Effector memory CD8-positive, alpha-beta T cell (primary cell): ENCODE results near the gene MCHR2.

ENCODE experiments used
- ATAC-seq: fragments of 150-1000 bp; cut with Tn5 transposase; replicated peaks from 2 replicates; pipeline ENCODE4 v1.10.0; 2021; ENCODE audit warnings: mild to moderate bottlenecking, moderate library complexity
- DNase-seq, 3 experiments: peaks; one replicate each; pipeline ENCODE4 v3.0.0; 2021
- H3K27ac Mint-ChIP-seq, 2 donors: one replicate each; pipeline ENCODE4 v1.8.0; 2022; ENCODE audit warnings: mild to moderate bottlenecking in 2 of 2, mixed read lengths in 2 of 2, moderate library complexity in 2 of 2
- H3K27me3 Mint-ChIP-seq, 2 donors: one replicate each; pipeline ENCODE4 v1.8.0; 2022; ENCODE audit warnings: mixed read lengths in 2 of 2
- H3K36me3 Mint-ChIP-seq: one replicate; pipeline ENCODE4 v1.8.0; 2022; ENCODE audit warnings: mild to moderate bottlenecking, moderate library complexity, mixed read lengths; ENCODE audit not compliant: insufficient read depth
- H3K4me1 Mint-ChIP-seq, 2 donors: one replicate each; pipeline ENCODE4 v1.8.0; 2022; ENCODE audit warnings: low read depth in 2 of 2, mixed read lengths in 2 of 2
- H3K4me3 Mint-ChIP-seq, 2 donors: one replicate each; pipeline ENCODE4 v1.8.0; 2022; ENCODE audit warnings: mild to moderate bottlenecking in 2 of 2, mixed read lengths in 2 of 2, moderate library complexity in 2 of 2
- H3K9me3 Mint-ChIP-seq, 2 donors: one replicate each; pipeline ENCODE4 v1.8.0; 2022; ENCODE audit warnings: mixed read lengths in 2 of 2

MCHR2 gene

GRCh38 chr6:99879431-99879830 lies 114.6 kb downstream of the MCHR2 start:
- no peak overlapping the region for H3K27ac Mint-ChIP-seq
- ATAC-seq (no peak), DNase-seq (no peak)
- peaks cover 2% of the 10 kb centered on the region for H3K36me3 Mint-ChIP-seq
- peaks cover 16 to 25% of the 10 kb centered on the region in 2 donors for H3K27me3 Mint-ChIP-seq
- no peaks in the 10 kb centered on the region for H3K9me3 Mint-ChIP-seq
- no peak overlapping the region for H3K4me3 Mint-ChIP-seq
- H3K4me1 Mint-ChIP-seq: no peaks in the 10 kb centered on the region

DNA sequence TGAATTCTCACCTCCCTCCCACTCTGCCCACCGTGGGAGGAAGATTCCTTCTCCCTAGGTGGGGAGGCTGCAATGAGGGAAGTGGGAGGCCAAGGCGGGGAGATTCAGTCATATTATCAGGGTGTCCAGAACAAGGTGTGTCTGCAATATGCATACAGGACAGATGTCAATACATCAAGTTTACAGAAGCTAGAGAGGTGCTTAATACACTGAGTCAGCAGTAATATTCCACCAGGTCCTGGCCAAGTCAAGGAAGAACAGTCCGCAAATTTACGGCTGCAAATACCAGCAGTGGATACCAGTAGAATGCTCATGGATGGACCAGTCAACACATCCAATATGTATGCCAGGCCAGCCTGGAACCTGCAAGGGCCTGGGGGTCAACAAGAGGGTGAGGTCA lies 119.0 kb downstream of the MCHR2 start:
- no peak overlapping the region for H3K27ac Mint-ChIP-seq
- peaks cover 32 to 33% of the 10 kb centered on the region in 2 donors for H3K27me3 Mint-ChIP-seq
- H3K9me3 Mint-ChIP-seq: no peaks in the 10 kb centered on the region
- H3K36me3 Mint-ChIP-seq: peaks cover 4% of the 10 kb centered on the region
- no peak for ATAC-seq
- no peak for DNase-seq
- no peaks in the 10 kb centered on the region for H3K4me1 Mint-ChIP-seq
- no peak overlapping the region for H3K4me3 Mint-ChIP-seq

- H3K27ac Mint-ChIP-seq: no peak overlapping the region
- H3K27me3 Mint-ChIP-seq: peaks cover 30 to 43% of the 10 kb centered on the region in 2 donors
- no peaks in the 10 kb centered on the region for H3K4me1 Mint-ChIP-seq
- H3K4me3 Mint-ChIP-seq: no peak overlapping the region
- H3K36me3 Mint-ChIP-seq: peaks cover 4% of the 10 kb centered on the region
- DNase-seq: no peak
- no peaks in the 10 kb centered on the region for H3K9me3 Mint-ChIP-seq
- ATAC-seq: no peak
These were observed 120.9 kb downstream of the MCHR2 start for GRCh38 chr6:99873084-99873483.

GRCh38 chr6:99871641-99872040 lies 122.4 kb downstream of the MCHR2 start:
- Mint-ChIP-seq H3K36me3 (peaks cover 4% of the 10 kb centered on the region), H3K4me3 (no peak overlapping the region), H3K4me1 (no peaks in the 10 kb centered on the region), H3K27me3 (peaks cover 30 to 43% of the 10 kb centered on the region in 2 donors), H3K9me3 (no peaks in the 10 kb centered on the region), H3K27ac (no peak overlapping the region)
- ATAC-seq (no peak), DNase-seq (no peak)
